HEK293T (cell line): Measurements from ENCODE around the gene COX6B2.

ENCODE experiments used
- CTCF ChIA-PET: fragments of 350-600 bp; formaldehyde crosslinking; extraction: SDS; loops from one replicate; lab custom pipeline; 2021; ENCODE audit warnings: antibody characterized with exemption, inconsistent platforms; lab: Yijun Ruan, JAX
- POLR2A ChIA-PET: fragments of 350-600 bp; formaldehyde crosslinking; extraction: SDS; loops from one replicate; lab custom pipeline; 2020; ENCODE audit warnings: antibody characterized with exemption, inconsistent platforms; lab: Yijun Ruan, JAX
- DNase-seq: peaks from one replicate; pipeline ENCODE4 v3.0.0; 2012; ENCODE audit warnings: mixed read lengths; ENCODE audit errors: extremely low spot score
- ARNT ChIP-seq: fragments of 450-650 bp; IDR thresholded peaks from 2 replicates; pipeline ENCODE4 v1.6.1; 2017; ENCODE audit warnings: mild to moderate bottlenecking
- BHLHE40 ChIP-seq: fragments of 450-650 bp; IDR thresholded peaks from 2 replicates; pipeline ENCODE4 v1.6.1; 2016; ENCODE audit warnings: mild to moderate bottlenecking, moderate library complexity, borderline replicate concordance
- CTBP1 ChIP-seq: fragments of 450-650 bp; IDR thresholded peaks from 2 replicates; pipeline ENCODE4 v1.6.1; 2016; ENCODE audit warnings: borderline replicate concordance
- ELF4 ChIP-seq: fragments of 450-650 bp; IDR thresholded peaks from 2 replicates; pipeline ENCODE4 v1.6.1; 2017; ENCODE audit warnings: antibody characterized with exemption
- FOXA1 ChIP-seq: fragments of 450-650 bp; IDR thresholded peaks from 2 replicates; pipeline ENCODE4 v1.6.1; 2016; ENCODE audit warnings: mild to moderate bottlenecking
- FOXK2 ChIP-seq: fragments of 450-650 bp; IDR thresholded peaks from 2 replicates; pipeline ENCODE4 v1.6.1; 2016; ENCODE audit warnings: mild to moderate bottlenecking
- FOXM1 ChIP-seq: fragments of 450-650 bp; IDR thresholded peaks from 2 replicates; pipeline ENCODE4 v1.6.1; 2017; ENCODE audit warnings: mild to moderate bottlenecking, borderline replicate concordance
- HDGF ChIP-seq: fragments of 450-650 bp; IDR thresholded peaks from 2 replicates; pipeline ENCODE4 v1.6.1; 2017; ENCODE audit warnings: antibody characterized with exemption, borderline replicate concordance
- L3MBTL2 ChIP-seq: fragments of 450-650 bp; conservative IDR thresholded peaks from 2 replicates; pipeline ENCODE4 v1.6.1; 2016; ENCODE audit warnings: mild to moderate bottlenecking
- LEF1 ChIP-seq: fragments of 450-650 bp; IDR thresholded peaks from 2 replicates; pipeline ENCODE4 v1.6.1; 2017; ENCODE audit warnings: mild to moderate bottlenecking, borderline replicate concordance
- NFRKB ChIP-seq: fragments of 450-650 bp; IDR thresholded peaks from 2 replicates; pipeline ENCODE4 v1.6.1; 2016; ENCODE audit warnings: mild to moderate bottlenecking, moderate library complexity
- PKNOX1 ChIP-seq: fragments of 450-650 bp; IDR thresholded peaks from 2 replicates; pipeline ENCODE4 v1.6.1; 2016
- SP1 ChIP-seq: fragments of 450-650 bp; IDR thresholded peaks from 2 replicates; pipeline ENCODE4 v1.6.1; 2017
- SUZ12 ChIP-seq: fragments of 450-650 bp; IDR thresholded peaks from 2 replicates; pipeline ENCODE4 v1.6.1; 2016; ENCODE audit warnings: mild to moderate bottlenecking
- TARDBP ChIP-seq: fragments of 450-650 bp; IDR thresholded peaks from 2 replicates; pipeline ENCODE4 v1.6.1; 2016
- ZNF384 ChIP-seq: fragments of 450-650 bp; IDR thresholded peaks from 2 replicates; pipeline ENCODE4 v1.6.1; 2016

Gene COX6B2

GRCh38 chr19:55392820-55393761 lies 38.6 kb upstream of the COX6B2 start:
- ChIA-PET CTCF (no interaction called here), POLR2A (interaction anchor here (9.0 kb wide), 1 partner anchor 14 kb away, joined by 72 read pairs; the partner anchor contains the start of gene UBE2S)
- TF ChIP-seq PKNOX1 (peak; percentile 67), BHLHE40 (no peak)
- DNase-seq = no peak

DNA sequence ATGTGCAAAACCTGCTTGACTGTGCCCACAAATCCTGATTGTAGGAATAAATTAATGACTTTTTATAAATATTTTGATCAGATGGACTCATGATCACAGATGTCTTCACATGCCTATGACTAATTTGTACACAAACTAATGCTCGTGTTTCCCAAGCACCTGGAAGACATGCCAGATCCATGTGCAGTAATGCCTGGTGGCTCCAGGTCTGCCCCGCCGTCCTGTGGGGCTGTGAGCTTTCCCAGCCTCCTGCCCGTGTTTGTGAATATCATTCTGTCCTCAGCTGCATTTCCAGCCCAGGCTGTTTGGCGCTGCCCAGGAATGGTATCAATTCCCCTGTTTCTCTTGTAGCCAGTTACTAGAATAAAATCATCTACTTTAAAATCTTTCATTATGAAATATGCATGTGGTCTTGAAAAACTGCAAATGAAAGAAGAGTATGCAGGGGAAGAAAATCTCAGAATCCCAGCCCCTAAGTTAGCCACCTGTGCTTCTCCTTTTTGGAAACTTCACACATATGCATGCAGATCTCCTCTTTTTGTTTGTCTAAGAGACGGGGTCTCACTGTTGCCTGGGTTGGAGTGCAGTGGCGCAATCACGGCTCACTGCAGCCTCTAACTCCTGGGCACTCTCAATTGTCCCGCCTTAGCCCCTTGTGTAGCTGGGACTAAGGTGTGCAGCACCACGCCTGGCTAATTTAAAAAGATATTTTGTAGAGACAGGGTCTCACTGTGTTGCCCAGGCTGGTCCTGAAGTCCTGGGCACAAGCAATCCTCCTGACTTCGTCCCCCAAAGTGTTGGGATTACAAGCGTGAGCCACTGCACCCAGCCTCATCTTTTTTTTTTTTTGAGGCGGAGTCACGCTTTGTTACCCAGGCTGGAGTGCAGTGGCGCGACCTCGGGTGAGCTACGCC lies 37.4 kb upstream of the COX6B2 start:
- CTCF ChIA-PET = no interaction called here

DNA sequence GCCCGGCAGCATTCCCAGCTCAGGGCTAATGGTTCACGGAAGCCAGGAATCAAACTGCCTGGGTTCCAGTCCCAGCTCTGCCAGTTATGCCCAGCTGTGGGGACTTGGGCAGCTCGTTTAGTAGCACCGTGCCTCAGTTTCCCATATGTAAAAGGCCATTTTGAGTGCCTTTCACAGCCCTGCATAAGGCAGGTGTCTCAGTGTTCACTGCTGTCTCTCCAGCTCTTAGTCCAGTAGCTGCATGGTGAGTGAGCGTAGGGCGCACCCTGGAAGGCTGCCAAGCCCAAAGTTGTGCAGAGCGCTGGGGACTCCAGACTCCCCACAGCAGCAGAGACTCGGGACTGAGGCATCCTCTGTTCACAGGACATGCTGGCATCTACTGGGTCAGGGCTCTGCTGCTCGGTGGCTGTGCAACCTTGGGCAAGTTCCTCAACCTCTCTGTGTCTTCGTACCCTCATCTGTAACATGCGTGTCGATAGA lies 36.7 kb upstream of the COX6B2 start:
- CTCF ChIA-PET = no interaction called here
- no peak for TF ChIP-seq PKNOX1
- TF ChIP-seq ELF4 = no peak
- no peak for TF ChIP-seq HDGF
- TF ChIP-seq L3MBTL2 = no peak
- no peak for DNase-seq
- POLR2A ChIA-PET = interaction anchor here (2.6 to 9.0 kb wide), 3 partner anchors 9 to 52 kb away, joined by 13 to 72 read pairs (median 14); partner anchors contain the start of genes KMT5C and UBE2S

More for the DNA sequence above, 37.4 kb upstream of the COX6B2 start:
- no peak for DNase-seq
- POLR2A ChIA-PET = interaction anchor here (2.6 to 9.0 kb wide), 3 partner anchors 8 to 53 kb away, joined by 13 to 72 read pairs (median 14); partner anchors contain the start of genes KMT5C and UBE2S
- TF ChIP-seq NFRKB = no peak
- no peak for TF ChIP-seq CTBP1
- TF ChIP-seq L3MBTL2 = no peak
- TF ChIP-seq FOXA1 = no peak
- TF ChIP-seq SUZ12 = no peak
- no peak for TF ChIP-seq SP1
- TF ChIP-seq LEF1 = no peak
- TF ChIP-seq ELF4 = no peak
- no peak for TF ChIP-seq PKNOX1
- no peak for TF ChIP-seq TARDBP
- TF ChIP-seq ARNT = no peak
- TF ChIP-seq BHLHE40 = no peak
- no peak for TF ChIP-seq FOXK2
- TF ChIP-seq FOXM1 = no peak
- no peak for TF ChIP-seq ZNF384
- TF ChIP-seq HDGF = no peak

DNA sequence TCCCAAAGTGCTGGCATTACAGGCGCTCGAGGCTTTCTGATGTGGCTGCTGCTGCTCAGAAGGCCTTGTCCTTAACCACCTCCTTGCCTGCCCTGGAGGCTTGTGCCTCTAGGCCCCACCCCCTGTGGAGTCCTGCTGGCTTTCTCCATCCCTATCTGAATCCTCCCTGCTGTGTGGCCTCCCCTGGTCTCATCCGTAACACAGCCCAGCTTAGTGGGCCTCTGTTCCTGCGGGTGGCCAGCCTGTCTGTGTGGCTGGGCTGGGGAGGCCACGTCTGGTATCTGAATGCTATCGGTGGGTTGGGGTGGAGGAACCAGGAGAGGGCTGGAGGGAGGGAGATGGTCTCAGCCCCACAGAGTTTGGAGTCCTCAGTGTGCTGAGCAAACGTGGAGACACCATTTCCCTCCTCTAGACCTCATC lies 36.0 kb upstream of the COX6B2 start:
- POLR2A ChIA-PET = interaction anchor here (1.2 to 9.0 kb wide), 6 partner anchors 9 to 89 kb away, joined by 3 to 72 read pairs (median 10); partner anchors contain the start of genes KMT5C and UBE2S
- DNase-seq = no peak
- CTCF ChIA-PET = no interaction called here
- no peak for TF ChIP-seq ARNT
- no peak for TF ChIP-seq PKNOX1
- no peak for TF ChIP-seq BHLHE40
- TF ChIP-seq FOXK2 = no peak
- TF ChIP-seq L3MBTL2 = 0 out of 2 replicates have a peak, but pooled peaks have one; percentile 35
- TF ChIP-seq ELF4 = no peak

- TF ChIP-seq ELF4 (no peak), HDGF (no peak), BHLHE40 (no peak), CTBP1 (no peak), TARDBP (no peak), L3MBTL2 (no peak), FOXK2 (no peak), FOXA1 (no peak), LEF1 (no peak), ZNF384 (no peak), NFRKB (no peak), SUZ12 (no peak), ARNT (no peak), PKNOX1 (no peak), FOXM1 (no peak), SP1 (no peak)
- POLR2A ChIA-PET = interaction anchor here (0.7 to 9.0 kb wide), 10 partner anchors 9 to 223 kb away, joined by 3 to 72 read pairs (median 4); partner anchors contain the start of genes DNAAF3, KMT5C and UBE2S
- CTCF ChIA-PET = no interaction called here
- no peak for DNase-seq
These were observed 35.1 kb upstream of the COX6B2 start for GRCh38 chr19:55389386-55390317.
